ENCODE measurements around the gene STRIP1. TPM values are rescaled to one million over a fixed set of nuclear protein-coding genes. Genes with fewer than 3 reads are reported as not detected.

Gene STRIP1
- polyA plus RNA-seq, 1 of the 3 experiments (the other 2 are of a cell fraction) = 34.6 TPM

DNA sequence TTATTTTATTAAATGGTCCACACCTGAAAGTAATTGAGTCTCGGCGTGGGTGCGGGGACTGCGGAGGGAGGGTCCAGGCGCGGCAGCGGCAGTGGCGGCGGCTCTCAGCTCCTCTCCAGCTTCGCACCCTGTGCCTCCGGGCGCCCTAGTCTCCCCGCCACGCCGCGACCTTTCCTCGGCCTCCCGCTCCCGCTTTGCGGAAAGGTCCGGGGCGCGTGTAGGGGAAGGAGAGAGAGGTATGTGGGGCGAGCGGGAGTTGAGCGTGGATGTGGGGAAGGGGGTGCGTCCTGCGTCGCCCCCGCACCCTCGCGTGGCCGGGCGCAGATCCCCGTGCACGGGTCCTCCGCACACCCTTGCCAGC, 49.4 kb downstream of the STRIP1 start:
- Histone ChIP-seq H2AFZ (ENCODE audit: low read depth) (no peak overlapping the region), H3K4me2 (no peak overlapping the region), H3K9ac (no peak overlapping the region), H3K79me2 (ENCODE audit: insufficient read depth) (no peaks in the 10 kb centered on the region), H3F3A (replicated peaks; ENCODE audit: insufficient read depth) (no peaks in the 10 kb centered on the region), H3K4me3 (ENCODE audit: low read depth in 2 of 2, low read length in 1 of 2) (no peak overlapping the region), H3K9me3 (no peaks in the 10 kb centered on the region), H3K9me2 (no peaks in the 10 kb centered on the region), H3K27me3 (ENCODE audit: insufficient read depth) (no peaks in the 10 kb centered on the region), H3K27ac (ENCODE audit: low read depth in 2 of 2, low read length in 1 of 2) (no peak overlapping the region), H3K36me3 (replicated peaks in 1 of 2; ENCODE audit: control insufficient read depth in 1 of 2, insufficient read depth in 2 of 2, low read length in 1 of 2) (no peaks in the 10 kb centered on the region), H4K20me1 (ENCODE audit: insufficient read depth) (no peaks in the 10 kb centered on the region), H3K4me1 (ENCODE audit: control insufficient read depth in 1 of 2, insufficient read depth in 2 of 2, low read depth in 1 of 2, low read length in 1 of 2) (peaks cover 0 to 32% of the 10 kb centered on the region in 2 experiments; a peak in 1 of 4 replicates)
- POLR2A ChIA-PET = no interaction called here
- TF ChIP-seq, protein P1, sequence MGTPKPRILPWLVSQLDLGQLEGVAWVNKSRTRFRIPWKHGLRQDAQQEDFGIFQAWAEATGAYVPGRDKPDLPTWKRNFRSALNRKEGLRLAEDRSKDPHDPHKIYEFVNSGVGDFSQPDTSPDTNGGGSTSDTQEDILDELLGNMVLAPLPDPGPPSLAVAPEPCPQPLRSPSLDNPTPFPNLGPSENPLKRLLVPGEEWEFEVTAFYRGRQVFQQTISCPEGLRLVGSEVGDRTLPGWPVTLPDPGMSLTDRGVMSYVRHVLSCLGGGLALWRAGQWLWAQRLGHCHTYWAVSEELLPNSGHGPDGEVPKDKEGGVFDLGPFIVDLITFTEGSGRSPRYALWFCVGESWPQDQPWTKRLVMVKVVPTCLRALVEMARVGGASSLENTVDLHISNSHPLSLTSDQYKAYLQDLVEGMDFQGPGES (IDR thresholded peaks at IDR 0.05; ENCODE audit: low read depth, low read length) = no peak
- TF ChIP-seq, protein P2, sequence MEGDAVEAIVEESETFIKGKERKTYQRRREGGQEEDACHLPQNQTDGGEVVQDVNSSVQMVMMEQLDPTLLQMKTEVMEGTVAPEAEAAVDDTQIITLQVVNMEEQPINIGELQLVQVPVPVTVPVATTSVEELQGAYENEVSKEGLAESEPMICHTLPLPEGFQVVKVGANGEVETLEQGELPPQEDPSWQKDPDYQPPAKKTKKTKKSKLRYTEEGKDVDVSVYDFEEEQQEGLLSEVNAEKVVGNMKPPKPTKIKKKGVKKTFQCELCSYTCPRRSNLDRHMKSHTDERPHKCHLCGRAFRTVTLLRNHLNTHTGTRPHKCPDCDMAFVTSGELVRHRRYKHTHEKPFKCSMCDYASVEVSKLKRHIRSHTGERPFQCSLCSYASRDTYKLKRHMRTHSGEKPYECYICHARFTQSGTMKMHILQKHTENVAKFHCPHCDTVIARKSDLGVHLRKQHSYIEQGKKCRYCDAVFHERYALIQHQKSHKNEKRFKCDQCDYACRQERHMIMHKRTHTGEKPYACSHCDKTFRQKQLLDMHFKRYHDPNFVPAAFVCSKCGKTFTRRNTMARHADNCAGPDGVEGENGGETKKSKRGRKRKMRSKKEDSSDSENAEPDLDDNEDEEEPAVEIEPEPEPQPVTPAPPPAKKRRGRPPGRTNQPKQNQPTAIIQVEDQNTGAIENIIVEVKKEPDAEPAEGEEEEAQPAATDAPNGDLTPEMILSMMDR (IDR thresholded peaks at IDR 0.05) = no peak
- TF ChIP-seq SMC3 (IDR thresholded peaks at IDR 0.05; ENCODE audit: low read depth, low read length) = no peak
- no peak for TF ChIP-seq MEF2A (IDR thresholded peaks at IDR 0.05; ENCODE audit: borderline replicate concordance, low read depth)
- TF ChIP-seq EP300 (IDR thresholded peaks at IDR 0.05; ENCODE audit: borderline replicate concordance in 1 of 2, low read depth in 1 of 2, low read length in 1 of 2) = no peak
- TF ChIP-seq NFIC (IDR thresholded peaks at IDR 0.05; ENCODE audit: borderline replicate concordance) = no peak
- no peak for DNase-seq
- WGBS (ENCODE audit: low lambda C conversion rate) = 84% methylated on average over 36 of the region's 37 CpGs
- CTCF ChIA-PET = interaction anchor here (1.3 to 51.7 kb wide), 2 partner anchors 23 to 35 kb away, joined by 6 to 1768 read pairs; partner anchors contain the start of gene STRIP1

DNA sequence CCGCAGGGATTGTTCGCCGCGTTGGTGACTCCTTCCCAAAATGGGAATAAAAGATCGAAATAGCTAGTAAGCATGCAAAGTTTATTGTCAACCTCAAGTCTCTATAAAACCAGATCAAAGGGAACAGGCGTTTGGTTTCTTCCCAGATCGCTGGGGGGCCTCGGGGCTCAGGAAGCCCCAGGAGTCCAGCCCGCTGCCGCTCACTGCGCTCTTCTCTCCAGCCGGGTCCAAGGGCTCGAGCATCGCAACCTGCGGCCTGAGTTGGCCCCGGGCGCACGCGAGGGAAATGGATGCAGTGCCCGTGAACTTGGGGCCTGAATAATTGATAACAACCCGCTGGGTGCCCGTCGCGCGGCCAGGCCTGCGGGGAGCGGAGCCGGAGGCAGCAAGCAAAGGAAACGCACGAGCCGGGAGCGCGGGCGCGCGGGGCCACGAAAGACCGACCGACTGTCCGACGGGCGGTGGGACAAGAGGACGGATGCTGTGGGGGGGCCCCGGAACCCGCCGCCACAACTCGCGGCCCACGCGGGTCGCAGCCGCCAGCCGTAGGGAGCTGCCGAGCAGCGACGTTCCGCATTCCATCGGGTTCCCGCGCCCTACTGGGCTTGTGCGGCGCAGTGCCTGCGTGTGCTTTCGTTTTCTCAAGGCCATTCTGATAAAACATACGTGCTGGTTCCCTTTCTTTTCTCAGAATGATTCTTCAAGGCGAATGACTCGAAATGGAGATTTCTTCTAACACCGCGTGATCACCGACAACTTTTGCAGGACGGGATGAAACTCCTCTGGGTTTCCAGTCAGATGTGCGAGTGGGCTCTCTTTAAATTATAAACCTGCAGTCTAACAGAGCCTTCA, 50.0 kb downstream of the STRIP1 start:
- WGBS (ENCODE audit: low lambda C conversion rate) = 79% methylated on average over 43 of the region's 72 CpGs
- Histone ChIP-seq H3K36me3 (replicated peaks in 1 of 2; ENCODE audit: control insufficient read depth in 1 of 2, insufficient read depth in 2 of 2, low read length in 1 of 2) (no peaks in the 10 kb centered on the region), H4K20me1 (ENCODE audit: insufficient read depth) (no peaks in the 10 kb centered on the region), H3F3A (replicated peaks; ENCODE audit: insufficient read depth) (no peaks in the 10 kb centered on the region), H3K4me1 (ENCODE audit: control insufficient read depth in 1 of 2, insufficient read depth in 2 of 2, low read depth in 1 of 2, low read length in 1 of 2) (peaks cover 0 to 38% of the 10 kb centered on the region in 2 experiments; a peak in 1 of 4 replicates), H3K4me3 (ENCODE audit: low read depth in 2 of 2, low read length in 1 of 2) (no peak overlapping the region; a peak in 1 of 4 replicates), H3K9ac (no peak overlapping the region), H3K79me2 (ENCODE audit: insufficient read depth) (no peaks in the 10 kb centered on the region), H3K9me3 (no peaks in the 10 kb centered on the region), H3K9me2 (no peaks in the 10 kb centered on the region), H3K27me3 (ENCODE audit: insufficient read depth) (no peaks in the 10 kb centered on the region), H2AFZ (ENCODE audit: low read depth) (no peak overlapping the region), H3K27ac (ENCODE audit: low read depth in 2 of 2, low read length in 1 of 2) (no peak overlapping the region), H3K4me2 (no peak overlapping the region)
- ChIA-PET CTCF (interaction anchor here (1.3 to 51.7 kb wide), 2 partner anchors 22 to 35 kb away, joined by 6 to 1768 read pairs; partner anchors contain the start of gene STRIP1), POLR2A (no interaction called here)
- no peak for DNase-seq
- TF ChIP-seq RAD21 (IDR thresholded peaks at IDR 0.05; ENCODE audit: low read length) (no peak), RCOR1 (IDR thresholded peaks at IDR 0.05; ENCODE audit: low read length) (no peak), GABPA (IDR thresholded peaks at IDR 0.05; ENCODE audit: low read depth) (no peak), JUND (IDR thresholded peaks at IDR 0.05) (no peak), CHD2 (IDR thresholded peaks at IDR 0.05; ENCODE audit: low read length, partially characterized antibody) (no peak), FOXJ3 (CRISPR knock-in tag; IDR thresholded peaks at IDR 0.05) (no peak), MXI1 (IDR thresholded peaks at IDR 0.05; ENCODE audit: low read depth, low read length) (no peak)
- TF ChIP-seq, protein P3, sequence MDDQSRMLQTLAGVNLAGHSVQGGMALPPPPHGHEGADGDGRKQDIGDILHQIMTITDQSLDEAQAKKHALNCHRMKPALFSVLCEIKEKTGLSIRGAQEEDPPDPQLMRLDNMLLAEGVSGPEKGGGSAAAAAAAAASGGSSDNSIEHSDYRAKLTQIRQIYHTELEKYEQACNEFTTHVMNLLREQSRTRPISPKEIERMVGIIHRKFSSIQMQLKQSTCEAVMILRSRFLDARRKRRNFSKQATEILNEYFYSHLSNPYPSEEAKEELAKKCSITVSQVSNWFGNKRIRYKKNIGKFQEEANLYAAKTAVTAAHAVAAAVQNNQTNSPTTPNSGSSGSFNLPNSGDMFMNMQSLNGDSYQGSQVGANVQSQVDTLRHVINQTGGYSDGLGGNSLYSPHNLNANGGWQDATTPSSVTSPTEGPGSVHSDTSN (IDR thresholded peaks at IDR 0.05) = no peak
